ENCODE data around the gene VPS51.
A peak's percentile ranks its signal among the peaks of the same experiment; 100 is the strongest.

The VPS51 gene

GRCh38 chr11:65083134-65083833, 12.7 kb upstream of the VPS51 start:
- Mint-ChIP-seq H3K4me3 (peak overlapping the region; percentile 98), H3K36me3 (ENCODE audit: insufficient read depth) (peaks cover 29% of the 10 kb centered on the region), H3K9me3 (no peaks in the 10 kb centered on the region), H3K4me1 (peaks cover 33% of the 10 kb centered on the region), H3K27ac (ENCODE audit: low read depth) (peak overlapping the region; percentile 99), H3K27me3 (no peaks in the 10 kb centered on the region)
- no peak for ATAC-seq (replicated peaks; ENCODE audit: extremely low read depth, poor library complexity, severe bottlenecking)
- no peak for DNase-seq (ENCODE audit: low spot score in 2 of 2)

GRCh38 chr11:65083834-65084597, 12.0 kb upstream of the VPS51 start, which contains the start of the genes CDCA5 and ZFPL1:
TSS of gene CDCA5 (minus strand) at chr11:65084040. CDS start at chr11:65083978, 62 bp downstream.
TSS of gene ZFPL1 (plus strand) at chr11:65084222. CDS start at chr11:65084699, 477 bp downstream.
- ATAC-seq (replicated peaks; ENCODE audit: extremely low read depth, poor library complexity, severe bottlenecking) = peak; percentile 93
- no peaks in the 10 kb centered on the region for H3K9me3 Mint-ChIP-seq

GRCh38 chr11:65084598-65085375, 11.2 kb upstream of the VPS51 start:
- Mint-ChIP-seq H3K27me3 (no peaks in the 10 kb centered on the region), H3K4me1 (peaks cover 29% of the 10 kb centered on the region), H3K4me3 (peak overlapping the region; percentile 98), H3K9me3 (no peaks in the 10 kb centered on the region), H3K27ac (ENCODE audit: low read depth) (peak overlapping the region; percentile 99), H3K36me3 (ENCODE audit: insufficient read depth) (peaks cover 27% of the 10 kb centered on the region)
- no peak for DNase-seq (ENCODE audit: low spot score in 2 of 2)
- ATAC-seq (replicated peaks; ENCODE audit: extremely low read depth, poor library complexity, severe bottlenecking) = no peak

More at GRCh38 chr11:65083834-65084597, 12.0 kb upstream of the VPS51 start, which contains the start of the genes CDCA5 and ZFPL1:
- H3K4me3 Mint-ChIP-seq = peak within 1 kb of the TSS; percentile 98
- H3K27ac Mint-ChIP-seq (ENCODE audit: low read depth) = peak within 1 kb of the TSS; percentile 99
- H3K36me3 Mint-ChIP-seq (ENCODE audit: insufficient read depth) = peaks cover 27% of the 10 kb centered on the region
- peak; percentile 95 to 96 for DNase-seq (ENCODE audit: low spot score in 2 of 2)
- H3K27me3 Mint-ChIP-seq = no peaks in the 10 kb centered on the region
- H3K4me1 Mint-ChIP-seq = peaks cover 29% of the 10 kb centered on the region

- ATAC-seq (replicated peaks; ENCODE audit: extremely low read depth, poor library complexity, severe bottlenecking) (no peak), DNase-seq (ENCODE audit: low spot score in 2 of 2) (no peak)
- Mint-ChIP-seq H3K27ac (ENCODE audit: low read depth) (no peak overlapping the region), H3K4me1 (peaks cover 29% of the 10 kb centered on the region), H3K36me3 (ENCODE audit: insufficient read depth) (peaks cover 27% of the 10 kb centered on the region), H3K9me3 (no peaks in the 10 kb centered on the region), H3K4me3 (peak overlapping the region; percentile 98), H3K27me3 (no peaks in the 10 kb centered on the region)
Measured at GRCh38 chr11:65085446-65085845, 10.6 kb upstream of the VPS51 start.

GRCh38 chr11:65086809-65087208, 9.2 kb upstream of the VPS51 start:
- Mint-ChIP-seq H3K4me1 (peaks cover 29% of the 10 kb centered on the region), H3K27me3 (no peaks in the 10 kb centered on the region), H3K36me3 (ENCODE audit: insufficient read depth) (peaks cover 25% of the 10 kb centered on the region), H3K9me3 (no peaks in the 10 kb centered on the region), H3K4me3 (no peak overlapping the region), H3K27ac (ENCODE audit: low read depth) (no peak overlapping the region)
- ATAC-seq (replicated peaks; ENCODE audit: extremely low read depth, poor library complexity, severe bottlenecking) = no peak
- no peak for DNase-seq (ENCODE audit: low spot score in 2 of 2)

- Mint-ChIP-seq H3K27ac (ENCODE audit: low read depth) (no peak overlapping the region), H3K4me1 (peaks cover 29% of the 10 kb centered on the region), H3K27me3 (no peaks in the 10 kb centered on the region), H3K36me3 (ENCODE audit: insufficient read depth) (peaks cover 25% of the 10 kb centered on the region), H3K9me3 (no peaks in the 10 kb centered on the region), H3K4me3 (no peak overlapping the region)
- DNase-seq (ENCODE audit: low spot score in 2 of 2) = no peak
- ATAC-seq (replicated peaks; ENCODE audit: extremely low read depth, poor library complexity, severe bottlenecking) = no peak
Measured at GRCh38 chr11:65087216-65087615, 8.8 kb upstream of the VPS51 start.

- ATAC-seq (replicated peaks; ENCODE audit: extremely low read depth, poor library complexity, severe bottlenecking) (no peak), DNase-seq (ENCODE audit: low spot score in 2 of 2) (no peak)
- H3K4me1 Mint-ChIP-seq = peaks cover 29% of the 10 kb centered on the region
- no peaks in the 10 kb centered on the region for H3K27me3 Mint-ChIP-seq
- no peak overlapping the region for H3K4me3 Mint-ChIP-seq
- no peaks in the 10 kb centered on the region for H3K9me3 Mint-ChIP-seq
- no peak overlapping the region for H3K27ac Mint-ChIP-seq (ENCODE audit: low read depth)
- H3K36me3 Mint-ChIP-seq (ENCODE audit: insufficient read depth) = peaks cover 25% of the 10 kb centered on the region
Measured at GRCh38 chr11:65087827-65088226, 8.2 kb upstream of the VPS51 start.

- Mint-ChIP-seq H3K27ac (ENCODE audit: low read depth) (no peak overlapping the region), H3K4me3 (no peak overlapping the region), H3K36me3 (ENCODE audit: insufficient read depth) (peaks cover 11% of the 10 kb centered on the region), H3K9me3 (no peaks in the 10 kb centered on the region), H3K27me3 (no peaks in the 10 kb centered on the region), H3K4me1 (peaks cover 12% of the 10 kb centered on the region)
- no peak for DNase-seq (ENCODE audit: low spot score in 2 of 2)
- no peak for ATAC-seq (replicated peaks; ENCODE audit: extremely low read depth, poor library complexity, severe bottlenecking)
Measured at GRCh38 chr11:65089621-65090020, 6.4 kb upstream of the VPS51 start.

GRCh38 chr11:65090628-65091027, 5.4 kb upstream of the VPS51 start:
- Mint-ChIP-seq H3K4me1 (peaks cover 4% of the 10 kb centered on the region), H3K27me3 (no peaks in the 10 kb centered on the region), H3K4me3 (no peak overlapping the region), H3K27ac (ENCODE audit: low read depth) (no peak overlapping the region), H3K36me3 (ENCODE audit: insufficient read depth) (peaks cover 6% of the 10 kb centered on the region), H3K9me3 (no peaks in the 10 kb centered on the region)
- ATAC-seq (replicated peaks; ENCODE audit: extremely low read depth, poor library complexity, severe bottlenecking) (no peak), DNase-seq (ENCODE audit: low spot score in 2 of 2) (no peak)

- no peak for ATAC-seq (replicated peaks; ENCODE audit: extremely low read depth, poor library complexity, severe bottlenecking)
- Mint-ChIP-seq H3K27ac (ENCODE audit: low read depth) (peak overlapping the region; percentile 86), H3K4me3 (peak overlapping the region; percentile 81), H3K9me3 (no peaks in the 10 kb centered on the region), H3K27me3 (no peaks in the 10 kb centered on the region), H3K36me3 (ENCODE audit: insufficient read depth) (peaks cover 2% of the 10 kb centered on the region), H3K4me1 (peaks cover 11% of the 10 kb centered on the region)
- no peak for DNase-seq (ENCODE audit: low spot score in 2 of 2)
Measured at GRCh38 chr11:65095427-65095826, 587 bp upstream of the VPS51 start.

- Mint-ChIP-seq H3K4me1 (peaks cover 11% of the 10 kb centered on the region), H3K27ac (ENCODE audit: low read depth) (peak overlapping the region; percentile 86), H3K36me3 (ENCODE audit: insufficient read depth) (peaks cover 2% of the 10 kb centered on the region), H3K4me3 (peak overlapping the region; percentile 81), H3K27me3 (no peaks in the 10 kb centered on the region), H3K9me3 (no peaks in the 10 kb centered on the region)
- DNase-seq (ENCODE audit: low spot score in 2 of 2) (no peak), ATAC-seq (replicated peaks; ENCODE audit: extremely low read depth, poor library complexity, severe bottlenecking) (no peak)
Measured at GRCh38 chr11:65096926-65097325, 912 bp downstream of the VPS51 start.

- Mint-ChIP-seq H3K27ac (ENCODE audit: low read depth) (no peak overlapping the region), H3K4me3 (no peak overlapping the region), H3K27me3 (no peaks in the 10 kb centered on the region), H3K9me3 (no peaks in the 10 kb centered on the region), H3K36me3 (ENCODE audit: insufficient read depth) (peaks cover 9% of the 10 kb centered on the region), H3K4me1 (peaks cover 17% of the 10 kb centered on the region)
- DNase-seq (ENCODE audit: low spot score in 2 of 2) (no peak), ATAC-seq (replicated peaks; ENCODE audit: extremely low read depth, poor library complexity, severe bottlenecking) (no peak)
Measured at GRCh38 chr11:65100674-65101350, 4.8 kb downstream of the VPS51 start.
